CD4-positive, alpha-beta T cell treated with Interleukin-12 subunit alpha and Interleukin-12 subunit beta, for 1 hour (primary cell): Measurements from ENCODE around the gene RAPGEF6.

Source experiments
- DNase-seq: peaks from one replicate; pipeline ENCODE4 v3.0.0-alpha.2; 2020

RAPGEF6 gene

GRCh38 chr5:131536850-131537448 lies 98.1 kb downstream of the RAPGEF6 start:
- no peak for DNase-seq

- peak; percentile 51 for DNase-seq
These were observed 98.7 kb downstream of the RAPGEF6 start for GRCh38 chr5:131536211-131536826.

GRCh38 chr5:131534974-131535373 lies 100.1 kb downstream of the RAPGEF6 start:
- DNase-seq: no peak

GRCh38 chr5:131533836-131534235 lies 101.2 kb downstream of the RAPGEF6 start:
- peak; percentile 36 for DNase-seq

GRCh38 chr5:131532031-131532640 lies 102.9 kb downstream of the RAPGEF6 start:
- peak; percentile 46 for DNase-seq

- peak; percentile 28 for DNase-seq
These were observed 104.2 kb downstream of the RAPGEF6 start for GRCh38 chr5:131530706-131531331.

- DNase-seq: no peak
These were observed 106.3 kb downstream of the RAPGEF6 start for GRCh38 chr5:131528682-131529081.

GRCh38 chr5:131525805-131526204 lies 109.2 kb downstream of the RAPGEF6 start:
- no peak for DNase-seq

- DNase-seq: no peak
These were observed 110.6 kb downstream of the RAPGEF6 start for GRCh38 chr5:131524431-131524830.

- DNase-seq: no peak
These were observed 111.4 kb downstream of the RAPGEF6 start for GRCh38 chr5:131523500-131524185.

- DNase-seq: no peak
These were observed 113.8 kb downstream of the RAPGEF6 start for GRCh38 chr5:131521252-131521651.

- no peak for DNase-seq
These were observed 119.7 kb downstream of the RAPGEF6 start for GRCh38 chr5:131515348-131515747.

GRCh38 chr5:131514316-131515283 lies 120.4 kb downstream of the RAPGEF6 start:
- DNase-seq: peak; percentile 73

- DNase-seq: no peak
These were observed 121.2 kb downstream of the RAPGEF6 start for GRCh38 chr5:131513780-131514179.

GRCh38 chr5:131511934-131512333 lies 123.1 kb downstream of the RAPGEF6 start:
- DNase-seq: no peak

GRCh38 chr5:131509801-131510200 lies 125.2 kb downstream of the RAPGEF6 start:
- DNase-seq: no peak

- no peak for DNase-seq
These were observed 129.7 kb downstream of the RAPGEF6 start for GRCh38 chr5:131505237-131505908.

GRCh38 chr5:131496400-131496713 lies 138.7 kb downstream of the RAPGEF6 start:
- no peak for DNase-seq

GRCh38 chr5:131495536-131496399 lies 139.3 kb downstream of the RAPGEF6 start:
- DNase-seq: no peak

GRCh38 chr5:131491749-131492148 lies 143.3 kb downstream of the RAPGEF6 start:
- DNase-seq: no peak

GRCh38 chr5:131488463-131488862 lies 146.6 kb downstream of the RAPGEF6 start:
- DNase-seq: peak; percentile 13
